GM12891 (cell line): ENCODE data around the gene RASGRP3.

Experiments
- PAX5 ChIP-seq: IDR thresholded peaks from 2 replicates; pipeline ENCODE4 v1.6.1; 2011; ENCODE audit warnings: low read length, moderate library complexity, mild to moderate bottlenecking; ENCODE audit not compliant: insufficient read depth, severe bottlenecking
- POLR2A ChIP-seq: IDR thresholded peaks from 2 replicates; pipeline ENCODE4 v1.6.1; 2011; ENCODE audit warnings: low read depth, low read length, control low read depth
- POLR2AphosphoS5 ChIP-seq: IDR thresholded peaks from 2 replicates; pipeline ENCODE4 v1.6.1; 2011; ENCODE audit warnings: low read depth, low read length, control low read depth
- POU2F2 ChIP-seq: IDR thresholded peaks from 2 replicates; pipeline ENCODE4 v1.6.1; 2011; ENCODE audit warnings: low read depth, mild to moderate bottlenecking, control low read depth, low read length, moderate library complexity
- SPI1 ChIP-seq: IDR thresholded peaks from 2 replicates; pipeline ENCODE4 v1.6.1; 2011; ENCODE audit warnings: low read depth, low read length, control low read depth
- TAF1 ChIP-seq: IDR thresholded peaks from 2 replicates; pipeline ENCODE4 v1.6.1; 2011; ENCODE audit warnings: low read depth, low read length, control low read depth

DNA sequence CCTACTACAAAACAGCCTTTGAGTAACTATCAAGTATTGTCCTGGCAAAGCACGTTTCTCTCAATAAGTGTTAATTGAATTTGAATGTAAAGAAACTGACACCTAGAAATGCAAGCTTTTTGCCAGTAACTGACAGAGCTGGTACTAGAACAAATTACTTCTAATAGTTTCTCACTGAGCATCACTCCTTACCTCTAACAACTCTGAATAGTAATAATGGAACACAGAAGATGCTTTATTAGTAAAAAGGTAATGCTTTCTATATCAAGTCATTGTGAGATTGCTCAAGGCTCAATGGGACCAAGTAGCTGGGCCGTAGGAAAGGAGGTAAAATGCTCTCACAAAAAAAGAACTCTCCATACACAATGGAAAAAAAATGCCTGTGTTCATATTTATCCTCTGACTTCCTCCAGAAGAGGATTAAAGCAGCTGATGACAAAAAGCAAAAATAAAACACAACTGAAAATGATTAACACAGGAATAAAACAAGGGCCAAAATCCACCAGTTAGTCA is 11.8 kb downstream of the RASGRP3 start:
- TF ChIP-seq POLR2AphosphoS5 (0 out of 2 replicates have a peak, but pooled peaks have one; percentile 12), POLR2A (peak; percentile 12; the same call in 1 of the 2 replicates), TAF1 (no peak), POU2F2 (no peak), SPI1 (no peak), PAX5 (no peak)
